ENCODE measurements around the gene RNF32.

The RNF32 gene

GRCh38 chr7:156606691-156607331, 33.8 kb upstream of the RNF32 start:
- Histone ChIP-seq H3K9me3 (no peaks in the 10 kb centered on the region), H3K36me3 (no peaks in the 10 kb centered on the region), H3K27me3 (peaks cover 34% of the 10 kb centered on the region), H3K4me1 (no peaks in the 10 kb centered on the region; the same call in 1 of the 2 replicates), H3K4me3 (ENCODE audit: low read depth, low read length) (no peak overlapping the region)
- no peak for DNase-seq
- TF ChIP-seq CTCF (IDR thresholded peaks at IDR 0.05; ENCODE audit: low read depth, low read length) = no peak

GRCh38 chr7:156607332-156608172, 33.0 kb upstream of the RNF32 start:
- no peak for DNase-seq

GRCh38 chr7:156608173-156608478, 32.4 kb upstream of the RNF32 start:
- Histone ChIP-seq H3K36me3 (no peaks in the 10 kb centered on the region), H3K4me1 (no peaks in the 10 kb centered on the region; the same call in 1 of the 2 replicates), H3K27me3 (peaks cover 34% of the 10 kb centered on the region), H3K9me3 (no peaks in the 10 kb centered on the region), H3K4me3 (ENCODE audit: low read depth, low read length) (peak overlapping the region; percentile 38)
- DNase-seq = no peak
- TF ChIP-seq CTCF (IDR thresholded peaks at IDR 0.05; ENCODE audit: low read depth, low read length) = no peak

More at GRCh38 chr7:156607332-156608172, 33.0 kb upstream of the RNF32 start:
- H3K4me3 ChIP-seq (ENCODE audit: low read depth, low read length) = peak overlapping the region; percentile 38
- no peaks in the 10 kb centered on the region; the same call in 1 of the 2 replicates for H3K4me1 ChIP-seq
- H3K9me3 ChIP-seq = no peaks in the 10 kb centered on the region
- peaks cover 34% of the 10 kb centered on the region for H3K27me3 ChIP-seq
- no peaks in the 10 kb centered on the region for H3K36me3 ChIP-seq
- no peak for TF ChIP-seq CTCF (IDR thresholded peaks at IDR 0.05; ENCODE audit: low read depth, low read length)

- no peaks in the 10 kb centered on the region; the same call in 1 of the 2 replicates for H3K4me1 ChIP-seq
- no peak for TF ChIP-seq CTCF (IDR thresholded peaks at IDR 0.05; ENCODE audit: low read depth, low read length)
Observed at GRCh38 chr7:156609010-156609877, 31.3 kb upstream of the RNF32 start.

GRCh38 chr7:156610130-156610529, 30.4 kb upstream of the RNF32 start:
- no peaks in the 10 kb centered on the region for H3K9me3 ChIP-seq
- H3K27me3 ChIP-seq = peaks cover 41% of the 10 kb centered on the region
- TF ChIP-seq CTCF (IDR thresholded peaks at IDR 0.05; ENCODE audit: low read depth, low read length) = no peak
- DNase-seq = no peak
- no peaks in the 10 kb centered on the region; the same call in 1 of the 2 replicates for H3K4me1 ChIP-seq
- H3K4me3 ChIP-seq (ENCODE audit: low read depth, low read length) = no peak overlapping the region
- H3K36me3 ChIP-seq = no peaks in the 10 kb centered on the region

More at GRCh38 chr7:156609010-156609877, 31.3 kb upstream of the RNF32 start:
- Histone ChIP-seq H3K9me3 (no peaks in the 10 kb centered on the region), H3K27me3 (peaks cover 35% of the 10 kb centered on the region), H3K4me3 (ENCODE audit: low read depth, low read length) (no peak overlapping the region), H3K36me3 (no peaks in the 10 kb centered on the region)
- DNase-seq = no peak
